Activated T-helper 1 cell treated with Interleukin-2 at 50 U/mL for 16 hours (primary cell): ENCODE data around the gene CCL19.
A peak's percentile ranks its signal among the peaks of the same experiment; 100 is the strongest.

Source experiments
- DNase-seq: peaks from one replicate; pipeline ENCODE4 v3.0.0-alpha.2; 2020; ENCODE audit warnings: low read depth

CCL19 gene

DNA sequence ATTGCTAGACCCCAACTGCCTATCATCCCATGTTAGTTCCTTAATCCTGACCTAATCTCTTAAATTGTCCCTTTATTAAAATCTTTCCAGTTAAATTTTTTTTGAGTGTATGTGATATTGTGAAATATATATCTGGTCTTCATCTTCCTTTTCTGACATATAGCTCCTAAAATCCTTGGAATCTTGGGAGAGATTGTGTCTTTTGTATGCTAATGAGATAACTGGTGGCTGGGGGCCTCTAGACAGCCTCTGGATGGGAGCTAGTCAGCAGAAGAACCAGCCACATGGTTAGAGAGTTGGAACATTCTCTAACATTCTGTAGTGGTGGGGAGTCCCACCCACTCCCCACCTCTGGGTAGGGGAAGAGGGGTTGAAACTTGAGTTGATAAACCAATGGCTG, 3.7 kb upstream of the CCL19 start:
- DNase-seq: no peak

DNA sequence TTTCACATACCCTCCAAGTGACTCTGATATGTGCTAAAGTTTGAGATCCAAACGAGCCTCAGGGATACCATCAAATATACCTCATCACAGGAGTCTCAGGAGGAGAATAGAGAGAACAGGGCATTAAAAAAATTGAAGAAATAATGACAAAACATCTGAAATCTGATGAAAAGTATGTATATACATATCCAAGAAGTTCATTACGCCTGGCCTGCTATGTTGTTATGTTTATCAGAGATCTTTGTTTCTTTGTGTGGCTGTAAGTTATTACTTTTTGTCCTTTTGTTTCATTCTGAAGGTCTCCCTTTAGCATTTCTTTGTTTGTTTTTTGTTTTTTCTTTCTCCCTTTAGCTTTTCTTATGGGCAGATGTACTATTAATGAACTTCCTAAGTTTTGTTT, 2.5 kb upstream of the CCL19 start:
- DNase-seq: no peak

DNA sequence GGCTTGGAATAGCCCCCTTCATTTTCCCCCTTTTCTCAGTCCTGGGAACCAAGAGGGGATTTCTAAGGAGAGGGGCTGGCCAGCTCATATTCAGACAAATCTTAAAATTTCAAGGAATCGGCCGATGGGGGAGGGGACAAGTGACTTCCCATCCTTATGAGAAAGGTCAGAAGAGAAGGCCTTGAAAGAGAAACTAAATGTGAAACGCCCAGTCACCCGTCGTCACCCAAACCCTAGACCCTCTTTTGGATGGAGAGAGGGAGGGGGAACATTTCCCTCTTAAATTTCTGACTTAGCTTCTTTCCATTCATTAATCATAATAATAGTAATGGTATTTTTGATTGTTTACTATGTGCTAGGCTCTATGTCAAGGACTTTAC, 850 bp upstream of the CCL19 start:
- DNase-seq: no peak

DNA sequence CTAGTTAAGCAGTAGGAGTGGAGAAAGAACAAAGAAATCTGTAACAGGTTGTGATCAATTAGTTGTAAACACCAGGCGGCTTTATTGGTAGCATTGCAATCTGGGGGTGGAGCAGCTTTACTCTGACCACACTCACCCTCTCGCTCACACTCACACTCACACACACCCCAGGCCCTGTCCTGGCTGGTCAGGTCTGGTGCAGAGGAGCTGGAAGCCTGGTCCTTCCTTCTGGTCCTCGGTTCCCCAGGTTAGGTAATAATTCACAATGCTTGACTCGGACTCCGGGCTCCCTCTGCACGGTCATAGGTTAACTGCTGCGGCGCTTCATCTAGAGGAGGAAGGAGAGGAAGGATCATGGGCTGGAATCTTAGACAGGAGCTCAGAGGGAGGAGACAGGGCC, 1.6 kb downstream of the CCL19 start:
- DNase-seq: no peak

DNA sequence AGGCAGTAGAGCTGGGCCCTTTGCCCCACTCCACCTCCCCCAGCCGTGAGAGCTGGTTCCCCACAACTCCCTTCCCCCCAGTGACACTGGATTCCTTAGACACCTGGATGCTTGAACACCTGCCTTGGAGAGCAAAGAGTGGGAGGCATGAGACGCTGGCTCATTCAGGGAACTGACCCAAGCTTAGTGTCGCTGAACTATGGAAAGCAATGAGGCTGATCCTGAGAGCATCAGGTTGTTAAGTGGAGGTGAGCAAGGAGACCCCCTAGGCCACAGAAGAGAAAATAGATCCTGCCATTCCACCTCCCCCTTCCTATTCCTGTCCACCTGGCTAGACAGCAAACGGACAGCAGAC, 2.0 kb downstream of the CCL19 start:
- no peak for DNase-seq

DNA sequence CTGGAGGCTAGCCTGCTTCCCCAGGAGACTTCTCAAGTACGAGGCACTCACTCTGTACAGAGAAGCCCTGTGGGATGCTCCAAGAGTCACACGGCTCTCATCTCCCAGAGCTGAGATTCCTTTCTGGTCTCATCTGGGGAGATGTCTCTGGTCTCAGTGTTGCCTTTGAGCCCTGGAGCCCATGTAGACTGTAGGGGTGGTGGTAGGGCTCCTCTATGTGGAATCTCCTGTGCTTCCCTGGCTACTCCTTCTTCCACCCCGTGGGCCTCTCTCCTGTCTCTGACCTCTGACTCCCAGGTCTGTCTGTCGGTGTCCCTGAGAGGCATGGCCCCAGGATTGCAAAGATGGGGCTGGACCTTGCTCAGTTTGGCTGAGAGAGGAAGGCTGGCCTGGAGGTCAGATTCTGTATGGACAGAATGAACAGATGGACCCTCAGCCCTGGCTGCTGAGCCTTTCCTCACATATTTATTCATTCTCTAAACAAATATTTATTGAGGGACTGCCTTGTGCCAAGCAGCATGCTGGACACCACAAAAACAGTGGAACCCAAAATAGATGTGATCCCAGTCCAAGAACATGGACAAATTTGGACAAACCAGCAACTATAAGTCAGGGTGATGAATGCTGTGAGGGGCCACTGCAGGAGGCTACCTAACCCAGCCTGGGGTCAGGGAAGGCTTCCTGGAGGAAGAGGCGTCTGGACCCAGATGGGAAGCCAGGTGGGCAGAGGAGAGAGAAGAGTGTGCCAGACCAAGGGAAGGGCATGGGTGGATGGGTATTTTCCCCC, 2.6 kb downstream of the CCL19 start:
- no peak for DNase-seq

DNA sequence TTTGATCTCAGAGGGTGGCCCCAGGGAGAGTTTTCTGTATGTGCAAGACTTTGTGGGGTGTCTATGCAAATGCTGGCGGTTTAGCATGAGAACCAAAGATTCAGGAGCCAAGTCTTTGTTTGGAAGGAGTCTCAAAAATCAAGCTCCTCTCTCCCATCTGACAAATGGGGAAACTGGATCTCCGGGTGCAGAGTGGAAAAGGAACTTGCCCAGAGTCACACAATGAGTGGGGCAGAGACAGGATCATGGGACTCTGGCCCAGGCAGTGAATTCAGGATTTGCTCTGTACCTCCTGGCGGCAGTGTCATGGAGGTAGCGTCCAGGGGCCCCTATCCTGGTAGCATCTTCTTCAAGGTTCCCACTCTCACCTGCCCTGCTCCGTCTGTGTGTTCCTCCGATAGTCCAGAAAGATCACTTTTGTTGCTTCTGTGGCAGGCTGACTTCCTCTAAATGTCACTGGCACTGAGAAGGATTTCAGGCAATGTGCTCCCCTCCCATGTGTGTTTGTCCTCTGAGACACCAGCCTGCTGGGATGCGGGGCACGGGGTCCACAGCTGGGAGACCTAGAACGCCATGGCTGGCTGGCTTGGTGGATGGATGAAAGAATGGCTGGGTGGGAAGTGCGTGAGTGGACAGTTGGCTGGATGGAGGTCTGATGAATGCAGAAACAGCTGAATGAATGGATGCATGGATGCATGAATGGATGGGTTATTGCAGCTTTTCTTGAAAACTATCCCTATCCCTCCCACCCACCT, 3.6 kb downstream of the CCL19 start:
- no peak for DNase-seq

DNA sequence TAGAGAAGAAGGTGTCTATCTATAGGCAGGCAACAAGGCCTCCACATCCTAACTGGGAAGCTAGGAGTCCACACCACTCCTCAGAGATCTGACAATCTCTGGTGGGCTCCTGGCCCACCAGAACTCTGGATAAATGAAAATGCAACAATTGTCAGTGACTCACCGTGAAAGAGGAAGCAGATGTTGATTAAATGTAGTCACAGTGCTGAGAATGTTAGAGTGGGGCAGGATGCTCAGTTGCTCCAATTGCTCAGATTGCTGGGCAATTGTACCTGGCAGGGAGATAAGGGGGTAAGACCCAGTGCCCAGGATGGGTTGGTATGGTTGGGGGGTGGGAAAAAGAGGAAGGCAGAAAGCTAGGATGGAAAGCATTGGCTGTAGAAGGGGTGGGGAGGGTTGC, 4.3 kb downstream of the CCL19 start:
- no peak for DNase-seq

DNA sequence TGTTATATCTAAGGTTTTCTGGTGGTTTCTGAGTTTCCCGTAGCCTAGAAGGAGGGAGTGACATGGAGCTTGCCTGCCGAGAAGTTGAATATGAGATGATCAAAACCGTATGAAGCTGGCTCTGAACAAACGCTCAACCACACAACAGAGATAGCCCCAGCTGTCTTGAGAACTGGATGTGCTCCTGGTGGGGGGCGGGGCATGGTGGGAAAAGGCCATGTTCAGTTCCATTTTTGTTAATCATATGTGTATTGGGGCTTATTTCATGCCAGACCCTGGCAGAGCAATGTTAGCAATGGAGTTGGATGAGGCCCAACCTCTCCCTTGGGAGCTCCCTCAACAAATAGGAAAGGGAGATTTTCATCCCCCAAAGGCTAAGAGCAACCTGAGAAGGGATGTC, 4.8 kb downstream of the CCL19 start:
- no peak for DNase-seq

DNA sequence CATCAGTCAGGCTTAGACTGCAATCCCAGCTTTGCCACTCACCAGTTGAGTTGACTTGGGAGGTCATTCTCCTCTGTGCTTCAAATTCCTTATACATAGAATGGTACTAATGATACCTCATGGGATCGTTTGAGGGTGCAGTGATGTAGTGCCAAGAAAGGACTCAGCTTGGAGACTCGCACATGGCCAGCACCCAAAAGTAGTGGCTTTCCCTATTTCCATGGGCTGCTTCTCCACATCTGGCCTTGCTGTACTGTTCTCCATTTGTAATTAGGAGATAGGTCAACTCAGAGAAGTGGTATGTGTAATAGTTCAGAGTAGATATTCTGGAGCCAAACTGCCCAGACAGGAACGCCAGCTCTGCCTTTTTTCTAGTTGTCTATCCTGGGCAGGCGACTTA, 5.5 kb downstream of the CCL19 start:
- no peak for DNase-seq

DNA sequence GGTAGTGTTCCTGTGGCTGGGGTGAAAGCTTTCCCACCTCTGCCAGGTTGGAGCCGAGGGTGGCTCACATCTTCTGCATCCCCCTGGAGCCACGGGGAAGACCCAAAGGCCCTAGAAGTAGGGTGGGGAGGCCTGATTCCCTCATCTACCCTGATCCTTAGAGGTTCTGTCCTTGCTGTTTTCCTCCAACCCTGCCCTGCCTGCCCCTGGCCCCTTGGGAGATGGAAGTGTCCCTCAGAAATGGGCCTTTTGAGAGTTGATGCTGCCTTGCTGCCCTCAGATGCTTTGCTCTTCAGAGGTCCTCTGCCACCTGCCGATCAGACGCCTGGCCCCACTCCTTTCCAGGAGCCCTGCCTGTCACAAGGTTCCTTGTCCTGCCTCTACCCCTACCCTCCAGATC, 6.3 kb downstream of the CCL19 start:
- DNase-seq: no peak

DNA sequence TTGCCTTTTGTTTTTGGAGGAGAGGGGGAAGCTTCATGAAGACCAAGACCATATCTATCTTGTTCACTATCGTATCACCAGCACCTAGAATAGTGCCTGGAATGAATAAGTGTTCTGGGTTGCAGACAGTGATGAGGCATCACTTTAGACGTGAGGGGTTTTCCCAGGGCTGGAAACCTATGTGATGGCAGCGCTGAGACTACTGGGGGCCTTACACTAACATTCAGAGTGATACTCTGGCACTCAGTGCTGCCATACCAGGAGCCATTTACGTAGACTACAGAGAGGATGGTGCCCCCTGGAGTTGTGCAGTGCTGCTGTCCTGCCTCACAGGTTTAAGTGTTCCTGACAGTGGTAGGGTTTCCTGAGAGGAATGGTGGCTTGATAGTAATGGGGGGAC, 6.9 kb downstream of the CCL19 start:
- no peak for DNase-seq

DNA sequence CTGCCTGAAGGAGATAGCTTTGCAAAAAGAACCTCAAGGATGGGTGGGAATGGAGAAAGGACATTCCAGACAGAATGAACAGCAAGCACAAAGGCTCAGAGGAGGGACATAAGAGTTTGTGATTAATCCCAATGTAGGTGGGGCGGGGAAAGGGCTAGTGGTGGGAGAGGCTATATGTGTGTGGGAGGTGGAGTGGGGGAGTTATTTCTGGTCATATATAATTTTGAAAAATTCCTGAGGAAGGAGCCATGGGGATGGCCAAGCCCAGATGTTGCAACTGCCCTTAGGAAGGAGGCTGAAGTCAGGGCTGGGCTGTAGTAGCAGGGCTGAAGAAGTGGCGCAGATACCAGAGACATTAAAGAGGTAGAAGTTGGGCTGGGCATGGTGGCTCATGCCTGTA, 15.2 kb downstream of the CCL19 start:
- DNase-seq: no peak

DNA sequence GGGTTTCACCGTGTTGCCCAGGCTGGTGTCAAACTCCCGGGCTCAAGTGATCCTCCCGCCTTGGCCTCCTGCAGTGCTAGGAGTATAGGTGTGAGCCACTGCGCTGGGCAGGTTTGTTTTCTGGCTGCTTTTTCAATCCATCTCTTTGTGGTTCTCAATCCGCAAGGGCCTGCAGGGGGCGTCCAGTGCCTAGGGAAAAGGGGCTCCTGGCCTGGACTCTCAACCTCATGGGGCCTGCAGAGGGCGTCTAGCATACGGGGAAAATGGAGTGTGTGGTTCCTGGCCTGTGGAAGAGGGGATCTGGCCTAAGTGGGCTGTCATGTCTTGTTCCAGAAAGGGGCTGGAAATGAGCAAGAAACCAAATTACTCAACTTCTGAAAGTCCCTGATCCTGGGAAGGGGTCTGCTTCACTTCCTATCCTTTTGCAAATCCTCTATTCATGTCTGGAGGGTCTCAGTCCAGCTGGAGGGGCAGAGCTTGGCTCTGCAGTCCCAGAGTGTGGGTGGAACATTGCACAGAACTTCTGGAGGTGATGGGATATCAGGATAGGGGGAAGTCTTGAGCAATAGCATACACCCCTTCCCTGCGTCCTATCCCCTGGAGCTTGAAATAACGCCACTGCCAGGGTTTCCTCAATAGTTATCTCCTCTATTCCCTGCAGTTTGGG, 15.9 kb downstream of the CCL19 start:
- peak; percentile 19 for DNase-seq

DNA sequence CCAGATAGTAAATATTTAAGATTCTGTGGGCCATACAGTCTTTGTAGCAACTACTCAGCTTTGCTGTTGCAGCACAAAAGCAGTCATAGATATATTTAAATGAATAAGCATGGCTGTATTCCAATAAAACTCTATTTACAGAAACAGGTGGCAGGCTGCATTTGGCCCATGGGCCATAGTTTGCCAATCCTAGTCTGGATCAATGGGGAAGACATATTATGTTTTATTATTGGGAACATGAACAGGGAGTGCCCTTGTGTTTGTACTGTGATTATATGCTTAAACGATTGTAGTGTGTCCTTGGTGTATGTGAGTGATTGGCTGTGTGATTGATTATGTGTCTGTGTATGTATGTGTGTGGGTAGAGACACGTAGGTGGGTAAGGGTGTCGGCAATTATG, 16.6 kb downstream of the CCL19 start:
- no peak for DNase-seq

DNA sequence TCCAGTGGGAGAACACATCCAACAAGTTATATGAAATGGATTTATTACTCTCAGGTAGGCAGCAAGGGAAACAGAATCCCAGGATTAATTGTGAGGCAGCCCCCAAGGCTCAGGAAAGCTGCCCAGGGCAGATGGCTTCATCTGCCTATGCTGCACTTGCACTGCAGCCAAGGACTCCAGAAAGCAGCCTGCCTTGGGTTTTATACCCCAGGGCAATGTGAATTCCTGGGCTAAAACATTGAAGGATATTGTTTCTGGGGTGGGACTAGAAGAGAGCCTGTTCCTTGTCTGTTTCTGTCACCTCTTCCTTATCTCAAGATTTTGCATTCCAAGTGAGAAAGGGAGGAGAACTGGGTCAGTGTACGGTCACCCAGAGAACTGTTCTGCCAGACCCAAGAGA, 19.8 kb downstream of the CCL19 start:
- no peak for DNase-seq

DNA sequence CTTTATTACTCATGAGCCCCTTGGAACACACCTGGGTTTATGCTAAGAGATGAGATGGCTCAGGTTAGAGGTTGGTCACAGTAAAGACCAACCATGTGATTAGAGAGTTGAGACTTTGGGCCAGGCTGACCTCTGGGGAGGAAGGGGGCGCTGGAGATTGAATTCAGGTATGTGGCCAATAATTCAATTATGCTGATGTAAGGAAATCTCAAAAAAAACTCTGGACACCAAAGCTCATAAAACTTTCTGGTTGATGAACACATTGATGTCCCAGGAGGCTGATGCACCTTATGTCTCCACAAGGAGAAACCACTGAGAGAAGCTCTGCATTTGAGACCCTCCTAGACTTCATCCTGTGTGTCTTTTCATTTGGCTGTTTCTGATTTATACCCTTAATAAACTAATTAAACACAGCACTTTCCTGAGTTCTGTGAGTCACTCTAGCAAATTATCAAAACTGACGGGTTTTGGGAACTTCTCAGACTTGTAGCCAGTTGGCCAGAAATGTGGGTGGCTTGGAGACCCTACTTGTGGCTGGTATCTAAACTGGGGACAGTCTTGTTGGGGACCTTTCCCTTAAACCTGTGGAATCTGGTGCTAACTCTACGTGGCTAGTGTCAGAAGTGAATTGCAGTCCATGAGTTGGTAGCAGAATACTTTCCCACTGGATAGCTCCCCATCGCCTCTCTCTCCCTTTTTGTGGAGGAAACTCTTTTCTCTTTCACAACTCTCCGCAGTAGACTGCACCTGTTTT, 21.1 kb downstream of the CCL19 start:
- DNase-seq: no peak

DNA sequence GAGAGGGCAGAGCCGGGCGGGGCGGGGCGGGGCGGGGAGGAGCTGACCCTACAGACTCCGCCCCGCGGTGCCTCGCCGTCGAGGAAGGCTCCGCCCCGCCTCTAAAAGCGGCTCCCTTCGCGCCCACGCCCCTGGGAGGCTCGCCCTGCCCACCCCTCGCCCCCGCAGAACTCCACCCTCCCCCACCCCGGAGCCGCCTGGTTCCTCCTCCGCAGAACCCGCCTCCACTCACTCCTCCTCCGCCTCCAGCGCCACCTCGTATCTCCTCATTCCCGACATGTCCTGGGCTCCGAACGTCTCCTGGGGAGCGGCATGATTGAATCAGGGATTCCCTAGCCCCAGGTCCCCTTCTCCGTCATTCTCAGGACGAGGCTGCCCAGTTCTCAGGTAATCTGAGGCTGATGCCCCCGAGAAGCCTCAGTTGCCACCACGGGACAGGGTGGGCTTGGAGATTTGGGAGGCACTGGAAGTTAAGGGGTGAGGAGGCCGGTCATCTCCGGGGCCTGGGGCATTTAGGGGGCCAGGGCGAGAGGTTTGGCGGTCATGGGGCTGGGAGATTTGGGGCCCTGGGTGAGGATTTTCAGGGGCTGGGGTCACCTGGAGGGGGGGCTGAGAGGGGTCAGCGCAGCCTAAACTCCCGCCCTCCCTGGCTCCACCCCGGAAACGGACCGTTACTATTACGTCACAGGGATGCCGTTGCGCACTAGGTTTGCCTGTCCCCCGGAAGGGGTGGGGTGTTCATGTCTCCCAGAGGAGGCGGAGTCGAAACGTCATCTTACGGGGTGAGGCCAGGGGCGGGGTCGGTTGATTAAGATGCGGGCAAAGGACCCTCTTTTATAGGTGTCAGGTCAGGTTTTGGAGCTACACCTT, 25.5 kb downstream of the CCL19 start:
- peak; percentile 84 for DNase-seq

DNA sequence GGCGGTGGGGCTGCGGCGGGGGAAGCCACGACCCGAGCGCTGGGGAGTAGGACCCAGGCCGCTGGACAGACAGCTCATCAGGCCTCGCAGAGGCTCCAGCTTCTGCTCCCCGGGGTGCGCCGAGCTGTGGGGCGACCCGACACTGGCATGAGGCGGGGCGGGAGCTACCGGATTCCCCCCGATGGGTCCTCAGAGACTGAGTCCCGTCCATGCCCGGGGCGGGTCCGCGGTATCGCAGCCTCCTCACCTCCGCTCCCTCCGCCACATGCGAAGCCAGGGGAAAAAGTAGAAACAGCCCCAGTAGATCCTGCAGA, 26.1 kb downstream of the CCL19 start:
- DNase-seq: no peak

DNA sequence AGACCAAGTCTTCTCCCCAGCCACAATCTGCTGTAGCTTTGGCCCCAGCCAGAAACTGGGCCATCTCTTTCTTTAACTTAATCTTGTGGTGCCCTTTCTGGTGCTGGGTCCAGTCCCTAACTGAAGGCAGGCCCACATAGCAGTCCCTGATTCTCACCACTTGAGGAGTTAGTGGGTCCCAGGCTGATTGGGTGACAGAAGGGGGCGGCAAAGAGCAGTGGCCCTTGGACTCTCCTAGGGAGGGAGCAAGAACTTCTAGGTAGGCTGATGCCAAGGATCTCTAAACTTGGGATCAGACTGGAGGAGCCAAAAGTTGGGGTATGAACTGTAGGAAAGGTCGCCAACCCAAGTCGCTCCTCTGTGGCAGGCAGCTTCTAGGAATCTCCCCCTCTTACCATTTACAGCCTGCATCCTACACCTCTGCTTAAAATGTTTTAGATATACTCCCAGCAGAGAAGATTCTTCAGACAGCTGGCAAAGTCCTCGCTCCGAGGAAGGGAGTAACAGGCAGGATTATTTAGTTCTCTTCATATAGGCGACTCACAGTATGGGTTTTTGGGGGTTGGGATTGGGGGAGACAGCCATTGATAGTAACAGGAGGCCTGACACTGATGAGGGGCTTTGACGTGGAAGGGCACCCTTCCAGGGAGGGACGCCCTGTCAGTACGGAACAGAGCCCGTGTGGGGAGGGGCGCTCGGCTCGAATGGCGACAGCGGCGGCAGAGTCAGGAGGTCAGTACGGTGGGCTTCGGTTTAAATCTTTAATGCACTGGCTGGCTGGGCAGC, 26.6 kb downstream of the CCL19 start:
- DNase-seq: no peak

DNA sequence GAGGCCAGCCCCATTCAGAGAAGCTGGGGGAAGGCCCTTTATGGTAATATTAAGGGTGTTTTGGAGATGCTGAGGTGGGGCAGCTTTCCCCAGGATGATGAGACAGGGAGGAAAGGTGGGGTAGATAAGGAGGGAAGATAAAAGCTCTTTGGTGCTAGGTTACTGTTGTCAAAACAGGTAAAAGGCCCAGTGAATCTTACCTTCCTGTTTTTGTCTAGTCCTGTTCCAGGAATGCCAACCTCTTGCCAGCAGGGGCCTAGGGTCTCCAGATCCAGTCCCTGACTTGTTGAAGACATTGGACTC, 27.8 kb downstream of the CCL19 start:
- no peak for DNase-seq
